Erythroblast (primary cell): ENCODE measurements around the gene SARM1.

Experiments used
- GATA1 ChIP-seq: IDR thresholded peaks from 2 replicates; pipeline ENCODE4 v1.6.1; 2011; ENCODE audit warnings: low read depth, mild to moderate bottlenecking, control low read depth, low read length, moderate library complexity
- POLR2A ChIP-seq: IDR thresholded peaks from 2 replicates; pipeline ENCODE4 v1.6.1; 2011; ENCODE audit warnings: mild to moderate bottlenecking, low read length

- TF ChIP-seq POLR2A (no peak), GATA1 (no peak)
Observed at GRCh38 chr17:28327709-28328108, 43.8 kb upstream of the SARM1 start.
